A549 (cell line): Measurements from ENCODE around the gene SLC2A14. TPM values are rescaled to one million over a fixed set of nuclear protein-coding genes. Genes with fewer than 3 reads are reported as not detected.

Experiments
- ATAC-seq, 2 experiments: fragments of 200-7000 bp in 1 of 2; fragments of >200 bp in 1 of 2; cut with Nextera tagmentation in 1 of 2; cut with Tn5 transposase in 1 of 2; 3 replicates each; pipeline versions ENCODE4 v1.8.0 to v1.9.1; 2018 to 2020; ENCODE audit warnings: mild to moderate bottlenecking in 1 of 2, moderate library complexity in 1 of 2
- CTCF ChIA-PET: fragments of 300-600 bp; sonication (Branson Sonifier 250); formaldehyde crosslinking; extraction: SDS; loops from one replicate; lab custom pipeline; 2021; ENCODE audit warnings: antibody characterized with exemption, inconsistent platforms; lab: Yijun Ruan, JAX
- POLR2A ChIA-PET: fragments of 350-600 bp; formaldehyde crosslinking; extraction: SDS; loops from one replicate; lab custom pipeline; 2021; ENCODE audit warnings: antibody characterized with exemption, inconsistent platforms; lab: Yijun Ruan, JAX
- DNase-seq, 2 experiments: peaks; one replicate each; pipeline versions ENCODE4 v3.0.0 to v3.0.0-alpha.2; 2011 to 2016; ENCODE audit warnings: low read depth in 1 of 2, low spot score in 1 of 2
- FAIRE-seq: peaks from 2 replicates; lab custom pipeline; 2011; peaks lifted over from hg19 to GRCh38; lab: Jason Lieb, UNC
- H3K27ac ChIP-seq, 2 experiments: fragments of >200 bp; sonication (Bioruptor Twin); formaldehyde crosslinking; 3 replicates each; pipeline ENCODE4 v1.5.1; 2016 to 2017
- H3K4me1 ChIP-seq: fragments of >200 bp; sonication (Bioruptor Twin); formaldehyde crosslinking; 3 replicates; pipeline ENCODE4 v1.6.1; 2016
- H3K4me2 ChIP-seq: fragments of >200 bp; sonication (Bioruptor Twin); formaldehyde crosslinking; 3 replicates; pipeline ENCODE4 v1.6.1; 2016
- H3K4me3 ChIP-seq: fragments of >200 bp; sonication (Bioruptor Twin); formaldehyde crosslinking; 3 replicates; pipeline ENCODE4 v1.5.1; 2016
- H3K9me3 ChIP-seq: fragments of >200 bp; sonication (Bioruptor Twin); formaldehyde crosslinking; 3 replicates; pipeline ENCODE4 v1.6.1; 2016
- BHLHE40 ChIP-seq: IDR thresholded peaks from 2 replicates; pipeline ENCODE4 v1.6.1; 2012; ENCODE audit warnings: low read depth, low read length, inconsistent platforms
- CBX2 ChIP-seq: fragments of 200-600 bp; sonication (generic); IDR thresholded peaks from 2 replicates; pipeline ENCODE4 v1.6.1; 2016; ENCODE audit warnings: low read depth, mild to moderate bottlenecking, borderline replicate concordance
- CBX8 ChIP-seq: fragments of 200-600 bp; sonication (generic); IDR thresholded peaks from 2 replicates; pipeline ENCODE4 v1.6.1; 2016
- CEBPB ChIP-seq, 2 experiments: fragments of >200 bp in 1 of 2; sonication (Bioruptor Twin) in 1 of 2; formaldehyde crosslinking in 1 of 2; IDR thresholded peaks; 2 replicates each; pipeline ENCODE4 v1.6.1; 2012 to 2016
- EHF ChIP-seq: fragments of 250-450 bp; sonication (Bioruptor Pico); IDR thresholded peaks from 2 replicates; pipeline ENCODE4 v1.5.0; 2020; ENCODE audit warnings: mild to moderate bottlenecking
- ESRRA ChIP-seq: fragments of 150-350 bp; IDR thresholded peaks from 2 replicates; pipeline ENCODE4 v1.6.1; 2014; ENCODE audit warnings: mild to moderate bottlenecking, low read length, borderline replicate concordance
- GATA3 ChIP-seq: IDR thresholded peaks from 2 replicates; pipeline ENCODE4 v1.6.1; 2012; ENCODE audit warnings: borderline replicate concordance
- HOXB13 ChIP-seq: fragments of 250-450 bp; sonication (Bioruptor Pico); IDR thresholded peaks from 2 replicates; pipeline ENCODE4 v1.5.0; 2020; ENCODE audit warnings: low read depth, mild to moderate bottlenecking, moderate library complexity
- JUN ChIP-seq, 2 experiments: fragments of >200 bp; sonication (Bioruptor Twin); formaldehyde crosslinking; IDR thresholded peaks; 2 replicates in 1 of 2; 3 replicates in 1 of 2; pipeline ENCODE4 v1.6.1; 2016 to 2017
- JUNB ChIP-seq: fragments of >200 bp; sonication (Bioruptor Twin); formaldehyde crosslinking; IDR thresholded peaks from 2 replicates; pipeline ENCODE4 v1.6.1; 2016
- KDM1A ChIP-seq: fragments of 200-600 bp; sonication (generic); IDR thresholded peaks from 2 replicates; pipeline ENCODE4 v1.6.1; 2016; ENCODE audit warnings: low read depth, mild to moderate bottlenecking
- KDM5A ChIP-seq: fragments of 200-600 bp; sonication (generic); IDR thresholded peaks from 2 replicates; pipeline ENCODE4 v1.6.1; 2016; ENCODE audit warnings: antibody characterized with exemption, mild to moderate bottlenecking
- MAFK ChIP-seq: fragments of 450-650 bp; IDR thresholded peaks from 2 replicates; pipeline ENCODE4 v1.6.1; 2014; ENCODE audit not compliant: partially characterized antibody
- MAZ ChIP-seq: fragments of 150-350 bp; IDR thresholded peaks from 2 replicates; pipeline ENCODE4 v1.6.1; 2014; ENCODE audit warnings: antibody characterized with exemption, low read depth, low read length, borderline replicate concordance
- RAD21 ChIP-seq, 2 experiments: fragments of >200 bp in 1 of 2; sonication (Bioruptor Twin) in 1 of 2; formaldehyde crosslinking in 1 of 2; IDR thresholded peaks in 1 of 2; conservative IDR thresholded peaks in 1 of 2; 2 replicates in 1 of 2; 3 replicates in 1 of 2; pipeline ENCODE4 v1.6.1; 2012 to 2018; ENCODE audit warnings: inconsistent platforms in 1 of 2
- RARB ChIP-seq: fragments of 250-450 bp; sonication (Bioruptor Pico); IDR thresholded peaks from 2 replicates; pipeline ENCODE4 v1.8.0; 2021; ENCODE audit warnings: mild to moderate bottlenecking, moderate library complexity
- REST ChIP-seq: fragments of 200-600 bp; sonication (generic); IDR thresholded peaks from 2 replicates; pipeline ENCODE4 v1.6.1; 2016; ENCODE audit warnings: antibody characterized with exemption, mild to moderate bottlenecking, moderate library complexity
- RNF2 ChIP-seq: fragments of 200-600 bp; sonication (generic); IDR thresholded peaks from 2 replicates; pipeline ENCODE4 v1.6.1; 2016; ENCODE audit warnings: low read depth, mild to moderate bottlenecking, antibody characterized with exemption, moderate library complexity, borderline replicate concordance
- ZSCAN20 ChIP-seq: fragments of 250-450 bp; sonication (Bioruptor Pico); IDR thresholded peaks from 2 replicates; pipeline ENCODE4 v1.8.0; 2022; ENCODE audit warnings: mild to moderate bottlenecking, moderate library complexity
- WGBS: methylation state at CpG from one replicate; pipeline ENCODE4 v1.1.6; 2017; ENCODE audit errors: missing lambda C conversion rate; 5-methylcytosine and 5-hydroxymethylcytosine counted together
- polyA plus RNA-seq, 4 experiments: library from polyadenylated mRNA; depleted of rRNA in 3 of 4; stranded (reverse); fragments of >200 nt; fragmentation: RNase III in 1 of 4; extraction: RNeasy Plus Mini Kit Qiagen cat#74134 plus additional on column Dnase treatment in 1 of 4; gene quantifications; 2 replicates in 3 of 4; 3 replicates in 1 of 4; pipeline ENCODE4 v1.2.3, GENCODE V29; 2011 to 2017
- TF ChIP-seq, protein P1 (sequence below): fragments of 150-350 bp; IDR thresholded peaks from 2 replicates; pipeline ENCODE4 v1.6.1; 2014; ENCODE audit warnings: low read depth, mild to moderate bottlenecking, low read length
- TF ChIP-seq, protein P2 (sequence below): fragments of 250-450 bp; sonication (Bioruptor Pico); IDR thresholded peaks from 2 replicates; pipeline ENCODE4 v1.5.0; 2020; ENCODE audit warnings: low read depth, mild to moderate bottlenecking, moderate library complexity
- TF ChIP-seq, protein P3 (sequence below): IDR thresholded peaks from 2 replicates; pipeline ENCODE4 v1.6.1; 2012

SLC2A14 gene
- polyA plus RNA-seq, 2 of the 4 experiments (the other 2 are of a cell fraction): 0.25 to 0.68 TPM

DNA sequence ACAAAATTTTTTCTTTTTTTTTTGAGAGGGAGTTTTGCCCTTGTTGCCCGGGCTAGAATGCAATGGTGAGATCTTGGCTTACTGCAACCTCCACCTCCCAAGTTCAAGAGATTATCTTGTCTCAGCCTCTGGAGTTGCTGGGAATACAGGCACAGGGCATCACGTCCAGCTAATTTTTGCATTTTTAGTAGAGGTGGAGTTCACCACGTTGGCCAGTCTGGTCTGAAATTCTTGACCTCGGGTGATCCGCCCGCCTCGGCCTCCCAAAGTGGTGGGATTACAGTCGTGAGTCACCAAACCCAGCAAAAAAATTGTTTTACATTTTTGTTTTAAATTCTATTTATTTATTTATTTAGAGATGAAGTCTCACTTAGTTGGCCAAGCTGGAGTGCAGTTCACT, 4.7 kb upstream of the SLC2A14 start (continued):
- TF ChIP-seq REST (no peak), MAFK (no peak)
- TF ChIP-seq, protein P1, sequence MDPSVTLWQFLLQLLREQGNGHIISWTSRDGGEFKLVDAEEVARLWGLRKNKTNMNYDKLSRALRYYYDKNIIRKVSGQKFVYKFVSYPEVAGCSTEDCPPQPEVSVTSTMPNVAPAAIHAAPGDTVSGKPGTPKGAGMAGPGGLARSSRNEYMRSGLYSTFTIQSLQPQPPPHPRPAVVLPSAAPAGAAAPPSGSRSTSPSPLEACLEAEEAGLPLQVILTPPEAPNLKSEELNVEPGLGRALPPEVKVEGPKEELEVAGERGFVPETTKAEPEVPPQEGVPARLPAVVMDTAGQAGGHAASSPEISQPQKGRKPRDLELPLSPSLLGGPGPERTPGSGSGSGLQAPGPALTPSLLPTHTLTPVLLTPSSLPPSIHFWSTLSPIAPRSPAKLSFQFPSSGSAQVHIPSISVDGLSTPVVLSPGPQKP: no peak

DNA sequence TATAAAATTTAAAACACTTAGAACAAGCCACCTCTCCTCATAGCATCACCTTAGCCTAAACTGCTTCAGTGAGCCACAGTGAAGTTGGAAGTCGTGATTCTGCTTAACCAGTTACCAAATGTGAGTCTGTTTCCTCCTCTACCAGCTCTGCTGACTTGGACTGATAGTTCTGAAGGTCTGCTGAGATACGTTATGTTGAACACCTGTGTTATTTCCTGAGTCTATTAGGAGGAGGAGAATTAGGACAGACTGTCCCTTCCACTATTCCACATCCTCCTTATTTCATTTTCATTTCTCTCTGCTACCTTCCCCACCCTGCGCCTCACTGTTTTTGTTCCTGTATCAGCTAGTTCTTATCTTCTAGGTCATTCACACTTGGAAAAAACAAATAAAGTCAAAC, 2.4 kb downstream of the SLC2A14 start:
- Histone ChIP-seq H3K9me3 (no peaks in the 10 kb centered on the region), H3K4me1 (peaks cover 10% of the 10 kb centered on the region), H3K4me2 (no peak overlapping the region), H3K4me3 (no peak overlapping the region)
- POLR2A ChIA-PET: no interaction called here
- DNase-seq (no peak), FAIRE-seq (no peak)
- CTCF ChIA-PET: no interaction called here
- 60% methylated on average over 3 of the region's 3 CpGs for WGBS
- no peak for TF ChIP-seq RARB (CRISPR knock-in tag)
- no peak for TF ChIP-seq REST
- TF ChIP-seq HOXB13 (CRISPR knock-in tag): no peak
- no peak for TF ChIP-seq ESRRA
- no peak for TF ChIP-seq MAZ
- TF ChIP-seq ZSCAN20 (CRISPR knock-in tag): no peak
- no peak for TF ChIP-seq RNF2
- TF ChIP-seq EHF (CRISPR knock-in tag): no peak
- no peak for TF ChIP-seq KDM1A
- no peak for TF ChIP-seq CEBPB (IDR thresholded peaks at IDR 0.05)
- TF ChIP-seq CBX8: no peak
- TF ChIP-seq KDM5A: no peak
- TF ChIP-seq, protein P2, sequence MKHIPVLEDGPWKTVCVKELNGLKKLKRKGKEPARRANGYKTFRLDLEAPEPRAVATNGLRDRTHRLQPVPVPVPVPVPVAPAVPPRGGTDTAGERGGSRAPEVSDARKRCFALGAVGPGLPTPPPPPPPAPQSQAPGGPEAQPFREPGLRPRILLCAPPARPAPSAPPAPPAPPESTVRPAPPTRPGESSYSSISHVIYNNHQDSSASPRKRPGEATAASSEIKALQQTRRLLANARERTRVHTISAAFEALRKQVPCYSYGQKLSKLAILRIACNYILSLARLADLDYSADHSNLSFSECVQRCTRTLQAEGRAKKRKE (CRISPR knock-in tag): no peak
- TF ChIP-seq GATA3: no peak
- TF ChIP-seq BHLHE40: no peak
- TF ChIP-seq CBX2: no peak
- no peak for TF ChIP-seq JUNB
- TF ChIP-seq JUN (IDR thresholded peaks at IDR 0.05): no peak
- TF ChIP-seq RAD21 (conservative IDR thresholded peaks at IDR 0.05 in 1 of 2, IDR thresholded peaks at IDR 0.05 in 1 of 2): no peak
- TF ChIP-seq, protein P3, sequence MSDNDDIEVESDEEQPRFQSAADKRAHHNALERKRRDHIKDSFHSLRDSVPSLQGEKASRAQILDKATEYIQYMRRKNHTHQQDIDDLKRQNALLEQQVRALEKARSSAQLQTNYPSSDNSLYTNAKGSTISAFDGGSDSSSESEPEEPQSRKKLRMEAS: no peak
- TF ChIP-seq, all 56 proteins: peak for 0
- H3K27ac ChIP-seq: no peak overlapping the region
- ATAC-seq: no peak
